Effector CD4-positive, alpha-beta T cell (primary cell): ENCODE data around the gene RBM39.
"Not testable (repeated sequence)": the region's sequence is repeated elsewhere in the genome, so short reads cannot be mapped to it uniquely, and the experiment has no call there.

Source experiments
- DNase-seq: peaks from one replicate; pipeline ENCODE4 v3.0.0-alpha.2; 2020
- total RNA-seq: gene quantifications from one replicate; lab custom pipeline; 2026; lab: John Stamatoyannopoulos, UW

Gene RBM39
- 2,195 reads per million, percentile 100 among the genes with 10 or more reads in this experiment for total RNA-seq

DNA sequence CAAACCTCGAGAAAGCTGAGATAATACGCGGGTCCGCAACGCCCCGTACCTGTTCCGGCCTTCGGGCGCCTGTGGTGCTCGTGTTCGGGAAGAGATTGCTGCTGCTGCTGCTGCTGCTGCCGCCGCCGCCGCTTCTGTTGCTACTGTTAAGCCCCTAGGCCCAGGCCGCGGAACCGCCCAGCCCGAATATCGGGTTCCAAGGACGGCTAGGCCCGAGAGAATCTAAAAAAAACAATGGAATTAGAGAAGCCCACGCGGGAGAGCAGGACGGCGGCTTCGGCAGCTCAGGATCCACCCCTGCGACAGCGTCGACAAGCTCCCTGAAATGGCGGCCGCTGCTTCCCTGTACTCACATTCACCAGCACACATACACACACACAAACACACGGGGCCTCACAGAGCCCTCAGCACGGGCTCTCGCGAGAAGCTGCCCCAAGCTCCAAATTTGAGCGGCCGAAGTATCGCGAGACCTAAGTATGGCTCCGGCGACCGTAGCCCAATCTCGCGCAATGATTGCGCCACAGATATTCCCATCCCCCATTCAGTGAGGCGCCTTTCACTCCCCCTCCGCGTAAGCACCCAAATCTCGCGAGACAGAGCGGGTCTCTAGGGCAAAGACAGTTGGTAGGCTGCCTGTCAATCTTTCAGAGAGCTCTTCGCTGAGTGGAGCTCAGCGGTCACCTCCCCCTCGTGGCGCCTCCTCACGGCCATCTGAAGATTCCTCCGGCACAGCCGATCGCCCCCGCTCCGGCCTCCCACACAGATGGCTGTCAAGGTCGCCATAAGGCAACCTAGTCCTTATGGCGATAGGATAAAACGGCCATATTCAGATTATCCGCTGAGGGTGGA, at the start of gene RBM39:
Gene RBM39 (minus strand): TSS at position 369 of the 849 bp plus-strand sequence. CDS start 1,386 bp downstream, outside the sequence.
- DNase-seq = peak; percentile 100

DNA sequence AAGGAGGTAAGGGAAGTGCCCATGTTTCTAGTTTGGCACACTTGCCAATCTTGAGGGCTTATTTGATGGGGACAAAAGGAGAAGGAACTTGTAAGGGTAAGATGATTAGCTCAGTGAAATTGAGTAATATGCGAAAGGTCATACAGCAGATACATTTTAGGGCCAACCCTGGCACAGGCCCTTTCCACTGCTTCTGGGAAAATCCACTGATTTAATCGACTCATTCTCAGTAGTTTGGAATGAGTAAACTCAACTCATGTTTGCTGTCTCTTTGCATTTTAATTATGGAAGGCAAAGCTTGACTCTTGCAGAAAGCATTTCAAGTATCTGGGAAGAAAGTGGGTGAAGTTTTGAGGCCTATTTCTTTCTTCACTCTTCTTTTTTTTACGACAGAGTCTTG, 49.8 kb upstream of the RBM39 start:
- DNase-seq = no peak

DNA sequence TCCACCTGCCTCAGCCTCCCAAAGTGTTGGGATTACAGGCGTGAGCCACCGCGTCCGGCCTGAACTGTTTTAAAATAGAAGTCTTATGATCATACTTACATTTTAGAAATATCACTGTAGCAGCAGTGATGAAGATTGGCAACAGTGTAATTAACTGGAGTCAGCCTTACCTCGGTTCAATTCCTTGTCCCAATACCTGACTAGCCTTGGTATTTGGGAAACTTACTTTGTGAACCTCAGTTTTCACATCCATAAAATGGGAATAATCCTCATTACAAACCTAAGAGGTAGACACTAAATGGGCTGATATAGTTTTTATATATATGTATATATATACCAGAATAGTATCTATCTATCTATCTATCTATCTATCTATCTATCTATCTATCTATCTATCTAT, 49.0 kb upstream of the RBM39 start:
- DNase-seq = no peak

DNA sequence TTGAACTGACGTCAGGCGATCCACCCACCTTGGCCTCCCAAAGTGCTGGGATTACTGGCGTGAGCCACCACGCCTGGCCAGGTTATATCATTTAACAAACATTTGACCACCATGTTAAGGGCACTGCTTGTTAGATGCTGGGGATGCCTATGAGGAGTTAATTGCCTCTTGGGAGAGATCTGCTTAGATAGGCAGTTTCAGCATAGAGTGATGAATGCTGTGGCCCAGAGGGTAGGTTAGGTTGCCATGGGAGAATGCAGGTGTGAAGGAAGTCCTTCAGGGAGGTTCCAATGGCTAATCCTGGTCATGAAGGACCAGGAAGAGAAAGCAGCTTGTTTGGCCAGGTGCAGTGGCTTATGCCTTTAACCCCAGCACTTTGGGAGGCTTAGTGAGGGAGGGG, 46.7 kb upstream of the RBM39 start:
- no peak for DNase-seq

DNA sequence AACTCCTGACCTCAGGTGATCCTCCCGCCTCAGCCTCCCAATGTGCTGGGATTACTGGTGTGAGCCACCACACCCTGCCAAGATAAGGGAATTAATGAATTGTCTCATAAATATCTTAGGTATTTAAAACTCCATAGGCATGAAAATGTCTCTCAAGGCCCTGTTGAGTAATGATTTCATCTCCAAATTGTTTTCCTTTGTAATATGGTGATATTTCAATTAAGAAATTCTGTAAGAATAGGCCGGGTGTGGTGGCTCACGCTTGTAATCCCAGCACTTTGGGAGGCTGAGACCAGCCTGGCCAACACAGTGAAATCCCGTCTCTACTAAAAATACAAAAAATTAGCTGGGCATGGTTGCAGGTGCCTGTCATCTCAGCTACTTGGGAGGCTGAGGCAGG, 43.5 kb upstream of the RBM39 start:
- not testable (repeated sequence) for DNase-seq

DNA sequence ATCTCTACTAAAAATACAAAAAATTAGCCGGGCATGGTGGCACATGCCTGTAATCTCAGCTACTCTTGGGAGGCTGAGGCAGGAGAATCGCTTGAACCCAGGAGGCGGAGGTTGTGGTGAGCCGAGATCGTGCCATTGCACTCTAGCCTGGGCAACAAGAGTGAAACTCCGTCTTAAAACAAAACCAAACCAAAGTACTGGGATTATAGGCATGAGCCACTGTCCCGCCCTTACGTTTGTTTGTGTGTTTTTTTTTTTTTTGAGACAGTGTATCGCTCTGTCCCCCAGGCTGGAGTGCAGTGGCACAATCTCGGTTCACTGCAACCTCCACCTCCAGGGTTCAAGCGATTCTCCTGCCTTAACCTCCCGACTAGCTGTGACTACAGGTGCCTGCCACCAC, 41.8 kb upstream of the RBM39 start:
- not testable (repeated sequence) for DNase-seq

DNA sequence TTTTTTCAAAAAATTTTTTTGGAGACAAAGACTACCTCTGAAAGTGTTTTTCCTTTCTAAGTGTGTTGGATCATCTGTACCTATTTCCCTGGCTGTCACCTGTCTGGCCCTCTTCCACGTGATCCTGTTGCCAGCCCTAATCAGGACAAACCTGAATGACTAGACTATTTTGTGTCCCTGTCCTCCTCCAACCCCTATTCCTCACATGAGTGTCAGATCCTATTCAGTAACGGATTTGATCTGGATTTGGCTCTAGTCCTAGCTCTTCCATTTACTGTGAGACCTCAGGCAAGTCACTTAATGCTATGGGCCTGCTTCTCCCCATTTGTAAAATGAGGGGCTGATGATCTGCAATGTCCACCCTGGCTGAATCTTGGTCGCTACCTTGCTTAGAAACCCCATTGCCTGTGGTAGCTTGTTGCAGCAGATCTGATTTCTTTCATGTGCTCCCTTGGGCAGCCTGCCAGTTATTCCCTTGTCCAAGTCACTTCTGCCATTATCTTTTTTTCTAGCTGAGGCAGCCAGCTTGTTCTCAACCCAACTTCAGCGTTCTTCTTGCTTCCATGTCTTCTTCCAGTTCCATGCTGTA, 34.5 kb upstream of the RBM39 start:
- no peak for DNase-seq

DNA sequence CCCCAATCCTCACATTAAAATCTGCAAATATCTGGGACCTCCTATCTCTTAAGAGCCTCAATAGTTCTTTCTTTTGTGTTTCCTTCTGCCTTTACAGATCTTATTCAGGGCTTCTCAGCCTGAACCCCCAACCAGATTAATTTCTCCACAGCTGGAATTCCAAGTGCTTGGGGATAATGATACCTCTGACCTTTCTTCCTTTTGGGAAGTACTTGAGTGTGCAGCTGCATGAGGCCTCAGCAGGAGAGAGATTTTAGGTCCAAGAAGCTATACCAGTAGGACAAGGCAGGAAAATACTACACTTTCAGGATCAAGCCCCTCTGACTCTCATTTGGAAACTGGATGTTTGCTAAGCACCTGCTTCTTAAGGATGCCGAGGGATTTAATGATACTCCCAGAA, 32.3 kb upstream of the RBM39 start:
- DNase-seq = no peak

DNA sequence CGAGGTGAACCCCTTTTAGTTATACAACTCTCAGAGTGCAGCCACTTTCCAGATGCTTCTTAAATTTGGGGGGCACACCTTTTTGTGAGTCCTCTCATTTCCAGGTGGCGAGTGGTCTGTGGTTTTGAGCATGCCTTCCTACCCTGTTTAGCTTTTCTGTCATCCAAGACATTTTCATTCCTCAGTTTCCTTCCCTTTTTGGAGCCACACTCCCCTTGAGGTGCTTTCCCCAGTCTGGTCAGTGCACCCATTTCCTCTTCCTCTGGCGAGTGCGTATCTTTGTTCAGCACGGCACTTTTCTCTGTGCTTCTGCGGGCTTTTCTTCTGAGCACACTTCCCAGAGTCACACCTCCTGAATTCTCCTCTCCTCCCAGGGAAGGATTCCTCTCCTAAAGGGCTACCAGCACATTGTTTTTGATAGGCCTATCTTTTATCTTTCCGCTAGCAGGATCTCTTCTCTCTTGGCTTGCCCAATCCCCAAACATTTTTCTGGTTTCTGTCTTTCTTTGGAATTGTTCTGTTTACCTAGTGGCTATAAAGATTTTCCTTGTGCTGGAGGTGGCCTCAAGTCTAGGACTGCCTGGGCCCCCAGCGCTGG, 31.2 kb upstream of the RBM39 start:
- peak; percentile 16 for DNase-seq

DNA sequence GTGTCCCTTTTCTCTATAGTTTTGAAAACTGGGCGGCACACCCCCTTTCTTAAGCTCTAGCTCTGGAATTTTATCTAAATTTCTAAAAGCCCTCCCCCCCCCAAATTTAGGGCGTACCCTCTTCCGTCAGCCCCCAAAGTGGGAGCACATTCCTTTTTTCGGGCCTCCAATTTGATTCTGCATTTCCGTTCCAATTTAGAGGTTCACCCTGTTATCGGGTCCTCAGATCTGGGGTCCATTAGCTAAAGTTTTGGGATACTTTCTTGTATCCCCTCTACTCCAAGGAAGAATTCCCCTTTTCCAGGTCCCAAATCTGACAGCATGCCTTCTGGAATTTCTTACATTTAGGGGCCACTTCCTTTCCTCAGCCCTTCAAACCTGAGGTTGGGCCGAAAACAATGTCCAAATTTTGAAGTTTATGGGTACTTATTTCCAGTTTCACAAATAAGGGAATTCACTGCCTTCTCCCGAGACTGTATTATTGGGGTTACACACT, 30.6 kb upstream of the RBM39 start:
- no peak for DNase-seq

DNA sequence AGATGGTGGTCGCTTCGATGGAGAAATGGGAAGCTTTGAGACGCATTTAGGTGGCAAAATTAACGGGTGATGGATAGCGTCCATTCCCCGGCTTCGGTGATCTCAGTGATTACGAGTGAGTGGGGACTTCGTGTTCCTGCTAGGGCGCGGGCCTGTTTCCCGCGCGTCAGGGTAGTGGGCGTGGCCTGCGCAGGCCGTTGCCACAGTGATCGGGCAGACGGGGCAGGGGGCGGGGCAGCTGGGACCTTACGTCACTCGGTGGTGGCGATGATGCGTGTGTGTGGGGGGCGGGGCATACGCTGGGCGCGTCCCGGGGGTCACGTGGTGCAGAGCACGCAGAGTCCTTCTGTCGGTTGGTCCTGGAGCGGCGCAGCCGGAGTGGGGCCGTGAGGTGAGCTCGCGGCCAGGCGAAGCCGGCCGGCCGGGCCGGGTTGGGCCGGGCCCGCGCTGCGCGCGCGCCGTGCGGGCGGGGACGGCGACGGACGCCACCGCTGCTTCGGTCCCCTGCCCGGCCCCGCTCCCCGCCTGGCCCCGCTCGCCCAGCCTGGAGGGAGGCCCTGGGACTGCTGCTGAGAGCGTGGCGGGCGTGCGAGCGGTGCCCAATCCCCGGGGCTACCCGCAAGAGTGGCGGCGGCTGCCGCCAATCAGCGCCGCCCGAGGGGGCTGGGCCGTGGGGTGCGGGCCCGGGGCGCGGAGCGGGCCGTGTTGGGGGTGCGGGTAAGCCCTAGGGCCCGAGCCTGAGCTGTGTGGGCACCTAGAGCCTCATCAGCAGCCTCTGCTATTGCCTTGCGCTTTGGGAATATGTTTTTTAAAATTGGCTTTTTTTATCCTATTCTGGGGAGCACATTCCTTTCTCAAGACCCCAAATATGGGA, 29.9 kb upstream of the RBM39 start, which contains the start of gene PHF20:
Gene PHF20 (plus strand): TSS at position 327 of the 874 bp plus-strand sequence. CDS start 29,508 bp downstream, outside the sequence.
- DNase-seq = peak; percentile 100

DNA sequence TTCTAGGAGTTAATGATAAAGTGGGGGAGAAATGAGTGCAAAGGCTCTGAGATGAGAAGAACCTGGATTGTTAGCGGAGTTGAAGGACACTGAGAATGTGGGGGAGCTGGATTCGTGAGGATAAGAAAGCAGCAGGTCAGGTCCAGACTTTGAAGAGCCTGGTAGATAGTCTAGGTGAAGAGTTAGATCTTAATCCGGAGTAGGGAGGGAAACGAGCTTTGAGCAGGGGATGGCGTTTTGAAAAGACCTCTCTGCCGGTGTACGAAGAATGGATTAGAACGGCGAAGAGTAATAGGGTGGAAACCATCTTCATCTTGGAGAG, 29.3 kb upstream of the RBM39 start:
- DNase-seq = no peak

DNA sequence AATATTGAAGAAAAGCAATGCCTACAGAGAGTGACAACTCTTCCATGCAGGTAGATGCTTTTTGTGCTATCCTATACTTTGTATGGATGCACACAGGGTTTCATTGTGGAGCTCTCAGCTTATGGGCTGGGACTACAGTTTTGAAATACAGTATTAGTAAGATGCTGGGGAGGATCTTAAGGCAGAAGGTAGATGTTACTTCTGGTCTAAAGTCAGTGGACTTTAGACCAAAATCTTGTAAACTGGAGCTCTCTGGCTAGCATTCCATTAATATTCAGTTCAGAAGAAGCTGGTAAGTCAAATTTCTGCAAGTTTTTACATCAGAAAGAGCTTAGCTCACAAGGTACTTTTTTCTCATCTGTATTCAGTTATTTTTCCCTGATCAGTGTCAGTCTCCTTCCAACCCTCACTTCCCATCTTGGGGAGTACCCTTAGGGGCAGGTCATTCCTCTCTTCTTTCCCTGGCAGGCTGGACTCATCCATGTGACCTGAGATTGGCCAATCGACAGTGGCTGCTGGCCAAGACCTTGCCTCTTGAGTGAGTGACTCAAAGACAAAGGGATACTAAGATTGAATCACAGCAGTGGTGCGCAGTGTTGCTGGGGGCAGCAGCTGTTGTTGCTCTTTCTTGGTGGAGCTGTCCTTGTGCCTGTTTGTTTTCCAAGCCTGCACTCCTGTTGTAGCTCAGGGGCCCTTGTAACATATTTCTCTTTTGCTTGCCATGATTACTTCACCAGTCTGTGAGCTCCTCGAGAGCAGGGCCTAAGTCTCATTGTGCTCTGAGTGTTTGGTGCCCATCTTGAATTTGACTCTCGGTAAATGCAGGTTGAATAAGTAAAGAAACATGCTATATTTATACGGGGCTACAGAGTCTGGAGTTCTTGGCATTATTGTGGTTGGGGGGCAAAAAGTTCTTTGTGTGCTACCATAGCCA, 26.9 kb upstream of the RBM39 start:
- peak; percentile 21 for DNase-seq

DNA sequence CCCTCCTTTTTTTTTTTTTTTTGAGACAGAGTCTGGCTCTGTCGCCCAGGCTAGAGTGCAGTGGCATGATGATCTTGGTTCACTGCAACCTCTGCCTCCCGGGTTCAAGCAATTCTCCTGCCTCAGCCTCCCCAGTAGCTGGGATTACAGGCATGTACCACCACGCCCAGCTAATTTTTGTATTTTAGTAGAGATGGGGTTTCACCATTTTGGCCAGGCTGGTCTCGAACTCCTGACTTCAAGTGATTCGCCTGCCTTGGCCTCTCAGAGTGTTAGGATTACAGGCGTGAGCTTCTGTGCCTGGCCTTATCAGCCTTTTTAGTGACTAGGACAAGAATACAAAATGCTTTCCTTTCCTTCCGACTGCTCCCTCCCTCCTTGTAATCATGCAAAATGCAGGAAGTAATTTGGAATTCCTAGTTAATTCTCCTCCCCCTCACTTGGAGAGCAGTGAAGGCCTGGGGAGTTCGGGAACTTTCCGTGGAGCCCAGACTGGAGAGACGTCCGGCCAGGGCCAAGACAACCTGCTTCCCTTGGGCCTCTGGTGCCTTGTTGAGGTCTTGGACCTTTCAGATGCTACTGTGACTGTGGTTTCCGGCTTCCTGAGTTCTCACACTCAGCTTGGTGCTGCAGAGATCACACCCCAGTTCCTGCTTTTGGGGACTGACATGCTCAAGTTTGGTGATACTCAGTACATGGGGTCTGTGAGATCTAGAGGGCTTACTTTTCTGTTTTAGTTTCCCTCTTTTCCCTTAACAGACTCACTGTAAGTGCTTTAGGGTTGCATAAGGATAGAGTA, 25.8 kb upstream of the RBM39 start:
- DNase-seq = peak; percentile 53

DNA sequence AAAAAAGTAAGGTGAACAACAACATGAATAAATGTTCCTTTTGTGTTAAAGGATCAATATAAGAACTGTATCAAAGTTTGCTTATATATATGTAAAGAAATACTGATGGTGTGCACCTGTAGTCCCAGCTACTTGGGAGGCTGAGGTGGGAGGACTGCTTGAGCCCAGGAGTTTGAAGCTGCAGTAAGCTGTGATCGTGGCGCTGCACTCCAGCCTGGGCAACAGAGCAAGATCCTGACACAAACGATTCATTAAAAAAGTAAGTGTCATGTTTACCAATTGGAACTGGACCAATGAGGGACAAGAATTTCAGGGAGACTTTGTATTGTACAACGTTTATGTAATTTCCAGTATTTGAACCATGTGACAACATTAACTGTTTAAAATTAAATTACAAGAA, 24.8 kb upstream of the RBM39 start:
- DNase-seq = no peak

DNA sequence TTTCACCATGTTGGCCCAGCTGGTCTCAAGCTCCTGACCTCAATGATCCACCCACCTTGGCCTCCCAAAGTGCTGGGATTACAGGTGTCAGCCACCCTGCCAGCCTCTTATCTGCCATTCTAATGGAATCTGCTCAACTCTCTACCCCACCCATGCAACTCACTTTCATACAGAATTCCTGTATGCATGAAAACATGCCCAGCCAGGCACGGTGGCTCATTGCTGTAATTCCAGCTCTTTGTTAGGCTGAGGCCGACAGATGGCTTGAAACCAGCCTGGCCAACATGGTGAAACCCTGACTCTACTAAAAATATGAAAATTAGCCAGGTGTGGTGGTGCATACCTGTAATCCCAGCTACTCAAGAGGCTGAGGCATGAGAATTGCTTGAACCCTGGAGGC, 22.9 kb upstream of the RBM39 start:
- not testable (repeated sequence) for DNase-seq

DNA sequence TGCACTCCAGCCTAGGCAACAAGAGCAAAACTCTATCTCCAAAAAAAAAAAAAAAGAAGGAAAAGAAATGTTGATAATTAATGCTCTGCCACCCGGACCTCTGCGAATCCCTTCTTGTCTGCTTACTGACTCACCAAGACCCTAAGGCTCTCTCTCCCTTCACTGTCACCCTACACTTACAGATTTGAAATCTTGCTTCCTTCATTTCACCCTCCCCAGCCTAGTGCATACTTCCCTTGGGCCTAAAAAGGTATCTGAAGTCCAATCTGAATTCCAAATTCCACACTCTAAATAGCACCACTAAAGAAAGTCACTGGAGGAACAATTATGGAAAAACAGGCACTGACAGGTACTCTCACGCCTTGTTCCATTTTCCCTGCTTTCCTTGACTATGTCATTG, 20.4 kb upstream of the RBM39 start:
- no peak for DNase-seq

DNA sequence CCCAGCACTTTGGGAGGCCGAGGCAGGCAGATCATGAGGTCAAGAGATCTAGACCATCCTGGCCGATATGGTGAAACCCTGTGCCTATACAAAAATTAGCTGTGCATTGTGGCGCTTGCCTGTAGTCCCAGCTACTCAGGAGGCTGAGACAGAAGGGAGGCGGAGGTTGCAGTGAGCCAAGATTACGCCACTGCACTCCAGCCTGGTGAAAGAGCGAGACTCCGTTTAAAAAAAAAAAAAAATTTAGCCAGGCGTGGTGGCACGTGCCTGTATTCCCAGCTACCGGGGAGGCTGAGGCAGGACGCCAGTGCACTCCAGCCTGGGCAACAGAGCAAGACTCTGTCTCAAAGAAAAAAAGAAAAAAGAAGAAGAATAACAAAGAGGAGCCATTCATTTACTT, 19.5 kb upstream of the RBM39 start:
- not testable (repeated sequence) for DNase-seq

DNA sequence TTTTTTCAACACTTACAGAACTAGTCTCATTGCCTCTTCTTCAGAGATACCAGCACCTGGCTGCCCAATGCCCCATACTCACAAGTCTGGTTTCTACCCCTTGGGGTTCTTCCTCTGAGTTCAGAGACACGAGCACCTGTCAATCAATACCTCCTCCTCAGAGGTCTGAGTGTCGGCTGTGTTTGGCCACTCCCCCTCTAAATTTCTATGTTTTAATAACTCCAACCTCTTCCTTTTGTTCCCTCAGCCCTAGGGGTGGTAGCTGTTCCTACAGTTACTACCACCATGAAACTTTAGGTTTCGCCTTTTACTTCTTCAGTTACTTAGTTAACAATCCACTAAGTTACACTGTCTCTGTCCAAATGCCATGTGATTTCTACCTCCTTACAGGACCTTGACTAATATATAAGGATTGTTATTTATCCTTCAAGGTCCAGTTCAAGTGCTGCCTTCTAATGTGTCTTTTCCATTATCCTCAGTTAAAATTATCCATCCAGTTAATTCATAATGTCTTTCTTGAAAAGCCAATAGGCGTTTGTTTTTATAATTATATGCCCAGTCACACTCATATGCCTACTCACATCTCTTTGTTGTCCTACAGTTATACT, 15.1 kb upstream of the RBM39 start:
- DNase-seq = no peak

DNA sequence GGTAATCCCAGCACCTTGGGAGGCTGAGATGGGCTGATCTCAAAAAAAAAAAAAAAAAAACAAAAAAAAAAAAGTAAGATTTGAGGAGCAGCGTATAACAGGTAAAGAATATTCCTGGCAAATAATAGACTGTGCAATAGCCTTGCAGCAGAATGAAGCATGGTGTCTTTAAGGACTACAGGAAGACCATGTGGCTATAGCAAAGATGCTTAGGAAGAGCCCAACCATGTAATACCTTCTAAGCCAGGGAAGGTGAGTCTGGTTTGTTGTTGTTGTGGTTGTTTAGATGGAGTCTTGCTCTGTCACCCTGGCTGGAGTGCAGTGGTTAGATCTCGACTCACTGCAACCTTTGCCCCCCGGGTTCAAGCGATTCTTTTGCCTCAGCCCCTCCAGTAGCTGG, 14.3 kb upstream of the RBM39 start:
- no peak for DNase-seq
